ENCODE data around the gene TIMP2.

DNA sequence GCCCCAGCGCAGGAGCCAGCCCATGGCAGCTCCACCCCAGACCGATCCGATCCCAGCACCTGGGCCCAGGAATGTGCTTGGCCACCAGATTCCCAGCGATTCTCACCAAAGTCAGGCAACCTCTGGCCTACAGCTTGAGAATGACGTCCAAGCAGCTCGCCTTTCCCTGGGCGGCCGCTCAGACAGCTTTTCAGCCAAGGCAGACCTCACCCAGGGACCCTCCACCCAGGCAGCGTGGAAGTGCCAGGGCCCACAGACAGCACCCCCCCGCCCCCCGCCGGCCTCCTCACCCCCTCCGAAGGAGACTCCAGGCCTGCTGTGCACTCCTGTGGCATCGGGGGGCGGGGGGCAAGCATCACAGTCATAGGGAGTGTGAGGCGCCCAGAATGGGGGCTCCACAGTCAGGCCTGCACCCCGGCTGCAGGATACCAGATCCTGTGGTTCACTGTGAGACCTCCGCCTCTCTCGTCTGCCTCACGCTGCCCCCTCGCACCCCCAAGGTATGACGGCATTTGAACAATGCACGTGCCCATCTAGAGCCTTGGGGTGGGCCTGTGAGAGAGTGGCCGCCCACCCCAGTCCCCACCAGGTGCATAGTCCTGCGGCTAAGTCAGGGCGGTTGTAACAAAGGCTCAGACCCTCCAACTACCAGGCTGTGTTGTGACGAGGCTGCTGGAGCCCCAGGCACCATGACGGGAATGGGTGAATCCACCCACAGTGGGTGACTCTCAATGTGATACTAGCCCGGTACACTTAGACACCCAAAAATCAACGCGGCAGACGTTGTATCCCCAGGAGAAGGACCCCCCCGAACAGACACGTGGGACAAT lies 28.1 kb downstream of the TIMP2 start:
- TF ChIP-seq, protein P1, sequence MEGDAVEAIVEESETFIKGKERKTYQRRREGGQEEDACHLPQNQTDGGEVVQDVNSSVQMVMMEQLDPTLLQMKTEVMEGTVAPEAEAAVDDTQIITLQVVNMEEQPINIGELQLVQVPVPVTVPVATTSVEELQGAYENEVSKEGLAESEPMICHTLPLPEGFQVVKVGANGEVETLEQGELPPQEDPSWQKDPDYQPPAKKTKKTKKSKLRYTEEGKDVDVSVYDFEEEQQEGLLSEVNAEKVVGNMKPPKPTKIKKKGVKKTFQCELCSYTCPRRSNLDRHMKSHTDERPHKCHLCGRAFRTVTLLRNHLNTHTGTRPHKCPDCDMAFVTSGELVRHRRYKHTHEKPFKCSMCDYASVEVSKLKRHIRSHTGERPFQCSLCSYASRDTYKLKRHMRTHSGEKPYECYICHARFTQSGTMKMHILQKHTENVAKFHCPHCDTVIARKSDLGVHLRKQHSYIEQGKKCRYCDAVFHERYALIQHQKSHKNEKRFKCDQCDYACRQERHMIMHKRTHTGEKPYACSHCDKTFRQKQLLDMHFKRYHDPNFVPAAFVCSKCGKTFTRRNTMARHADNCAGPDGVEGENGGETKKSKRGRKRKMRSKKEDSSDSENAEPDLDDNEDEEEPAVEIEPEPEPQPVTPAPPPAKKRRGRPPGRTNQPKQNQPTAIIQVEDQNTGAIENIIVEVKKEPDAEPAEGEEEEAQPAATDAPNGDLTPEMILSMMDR (IDR thresholded peaks at IDR 0.05; ENCODE audit: low read depth, low read length, missing input control), result no peak
- TF ChIP-seq, protein P2, sequence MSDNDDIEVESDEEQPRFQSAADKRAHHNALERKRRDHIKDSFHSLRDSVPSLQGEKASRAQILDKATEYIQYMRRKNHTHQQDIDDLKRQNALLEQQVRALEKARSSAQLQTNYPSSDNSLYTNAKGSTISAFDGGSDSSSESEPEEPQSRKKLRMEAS (IDR thresholded peaks at IDR 0.05), result no peak
- TF ChIP-seq SP1 (IDR thresholded peaks at IDR 0.05) (no peak), RAD21 (IDR thresholded peaks at IDR 0.05) (no peak)
